ENCODE results near the gene AQP7.
"Not testable (repeated sequence)": the region's sequence is repeated elsewhere in the genome, so short reads cannot be mapped to it uniquely, and the experiment has no call there.

GRCh38 chr9:33391111-33391771 lies 11.1 kb downstream of the AQP7 start:
- not testable (repeated sequence) for TF ChIP-seq POLR2A (IDR thresholded peaks at IDR 0.05; ENCODE audit: low read length); GATA1 (IDR thresholded peaks at IDR 0.05; ENCODE audit: low read depth, low read length)

Data from erythroblast (primary cell).